Stomach (tissue), 4 donors: Measurements from ENCODE around the gene ANKS1B.

ENCODE experiments used
- EP300 ChIP-seq: sonication (generic); formaldehyde crosslinking; IDR thresholded peaks from one replicate; pipeline ENCODE4 v1.6.1; 2017; ENCODE audit warnings: antibody characterized with exemption
- POLR2A ChIP-seq, 4 donors: fragments of 450-650 bp; IDR thresholded peaks; one replicate each; pipeline ENCODE4 v1.6.1; 2016; ENCODE audit warnings: antibody characterized with exemption in 4 of 4, control low read depth in 2 of 4, mild to moderate bottlenecking in 1 of 4, moderate library complexity in 1 of 4
- POLR2AphosphoS5 ChIP-seq, 3 donors: sonication (generic); formaldehyde crosslinking; IDR thresholded peaks; one replicate each; pipeline ENCODE4 v1.6.1; 2016; ENCODE audit warnings: antibody characterized with exemption in 3 of 3
- TF ChIP-seq, protein P1 (sequence below), 7 experiments: fragments of 450-650 bp in 4 of 7; fragments of 200-600 bp in 3 of 7; sonication (generic) in 3 of 7; IDR thresholded peaks; one replicate each; pipeline ENCODE4 v1.5.1; 2016 to 2019; ENCODE audit warnings: antibody characterized with exemption in 7 of 7, control low read depth in 2 of 7, mild to moderate bottlenecking in 1 of 7

DNA sequence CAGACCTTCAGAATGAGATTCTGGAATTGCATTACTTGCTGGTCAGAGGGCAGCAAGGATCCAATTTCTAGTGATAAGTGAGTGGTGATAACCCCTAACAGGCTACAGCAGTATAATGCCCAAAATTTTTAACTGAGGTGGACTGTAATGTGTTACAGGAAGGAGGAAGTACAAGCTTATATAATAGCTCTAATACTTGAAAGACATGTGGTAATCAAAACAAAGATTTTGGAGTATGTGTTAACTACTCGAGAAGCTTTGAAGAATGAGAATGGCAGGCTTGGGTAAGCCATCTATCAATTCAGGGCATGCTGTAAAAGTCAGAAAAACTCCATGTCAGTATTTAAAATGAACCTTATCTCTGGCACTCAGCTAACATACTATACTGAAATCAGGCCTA lies 70.5 kb downstream of the ANKS1B start:
- TF ChIP-seq POLR2AphosphoS5 (IDR thresholded peaks at IDR 0.05), result no peak
- no peak for TF ChIP-seq POLR2A (IDR thresholded peaks at IDR 0.05)
- TF ChIP-seq, protein P1, sequence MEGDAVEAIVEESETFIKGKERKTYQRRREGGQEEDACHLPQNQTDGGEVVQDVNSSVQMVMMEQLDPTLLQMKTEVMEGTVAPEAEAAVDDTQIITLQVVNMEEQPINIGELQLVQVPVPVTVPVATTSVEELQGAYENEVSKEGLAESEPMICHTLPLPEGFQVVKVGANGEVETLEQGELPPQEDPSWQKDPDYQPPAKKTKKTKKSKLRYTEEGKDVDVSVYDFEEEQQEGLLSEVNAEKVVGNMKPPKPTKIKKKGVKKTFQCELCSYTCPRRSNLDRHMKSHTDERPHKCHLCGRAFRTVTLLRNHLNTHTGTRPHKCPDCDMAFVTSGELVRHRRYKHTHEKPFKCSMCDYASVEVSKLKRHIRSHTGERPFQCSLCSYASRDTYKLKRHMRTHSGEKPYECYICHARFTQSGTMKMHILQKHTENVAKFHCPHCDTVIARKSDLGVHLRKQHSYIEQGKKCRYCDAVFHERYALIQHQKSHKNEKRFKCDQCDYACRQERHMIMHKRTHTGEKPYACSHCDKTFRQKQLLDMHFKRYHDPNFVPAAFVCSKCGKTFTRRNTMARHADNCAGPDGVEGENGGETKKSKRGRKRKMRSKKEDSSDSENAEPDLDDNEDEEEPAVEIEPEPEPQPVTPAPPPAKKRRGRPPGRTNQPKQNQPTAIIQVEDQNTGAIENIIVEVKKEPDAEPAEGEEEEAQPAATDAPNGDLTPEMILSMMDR (IDR thresholded peaks at IDR 0.05), result no peak
- no peak for TF ChIP-seq EP300
